WTC11 (cell line): ENCODE data around the gene KCNG4. TPM values are rescaled to one million over a fixed set of nuclear protein-coding genes. Genes with fewer than 3 reads are reported as not detected.

ENCODE experiments used
- ATAC-seq: fragments of 200-7000 bp; cut with Tn5 transposase; 2 replicates; pipeline ENCODE4 v1.10.0; 2021; ENCODE audit warnings: mild to moderate bottlenecking, moderate library complexity
- CTCF ChIA-PET: fragments of 300-600 bp; sonication (Branson Sonifier 250); formaldehyde crosslinking; loops from one replicate; lab custom pipeline; 2021; ENCODE audit warnings: antibody characterized with exemption; lab: Charles Lee
- POLR2A ChIA-PET: fragments of 350-600 bp; sonication (Branson Sonifier 250); formaldehyde crosslinking; loops from one replicate; lab custom pipeline; 2021; ENCODE audit warnings: antibody characterized with exemption; lab: Charles Lee
- DNase-seq: peaks from one replicate; pipeline ENCODE4 v3.0.0; 2021; ENCODE audit warnings: low spot score
- H3K27ac Mint-ChIP-seq: 2 replicates; pipeline ENCODE4 v1.8.0; 2021; ENCODE audit warnings: mixed read lengths
- H3K27me3 Mint-ChIP-seq: 2 replicates; pipeline ENCODE4 v1.8.0; 2021; ENCODE audit warnings: low read depth, mild to moderate bottlenecking, moderate library complexity, mixed read lengths
- H3K36me3 Mint-ChIP-seq: 2 replicates; pipeline ENCODE4 v1.8.0; 2021; ENCODE audit warnings: mixed read lengths
- H3K4me1 Mint-ChIP-seq: 2 replicates; pipeline ENCODE4 v1.8.0; 2022; ENCODE audit warnings: mixed read lengths
- H3K4me3 Mint-ChIP-seq: 2 replicates; pipeline ENCODE4 v1.8.0; 2021; ENCODE audit warnings: mild to moderate bottlenecking, moderate library complexity, mixed read lengths
- H3K9me3 Mint-ChIP-seq: 2 replicates; pipeline ENCODE4 v1.8.0; 2021; ENCODE audit warnings: mixed read lengths
- AR ChIP-seq: fragments of 250-450 bp; sonication (Bioruptor Pico); IDR thresholded peaks from 2 replicates; pipeline ENCODE4 v1.9.0; 2021; ENCODE audit warnings: mild to moderate bottlenecking
- ATF1 ChIP-seq: sonication (generic); formaldehyde crosslinking; IDR thresholded peaks from 2 replicates; pipeline ENCODE4 v1.8.1; 2023; ENCODE audit warnings: mild to moderate bottlenecking, moderate library complexity, missing genetic modification reagents
- ATF3 ChIP-seq: sonication (generic); formaldehyde crosslinking; conservative IDR thresholded peaks from 2 replicates; pipeline ENCODE4 v1.8.1; 2022; ENCODE audit warnings: mild to moderate bottlenecking, missing genetic modification reagents
- ERG ChIP-seq: fragments of 250-450 bp; sonication (Bioruptor Pico); IDR thresholded peaks from 2 replicates; pipeline ENCODE4 v1.8.0; 2021; ENCODE audit warnings: mild to moderate bottlenecking
- ESRRA ChIP-seq: sonication (generic); formaldehyde crosslinking; IDR thresholded peaks from 2 replicates; pipeline ENCODE4 v1.8.1; 2022; ENCODE audit warnings: mild to moderate bottlenecking, missing genetic modification reagents, borderline replicate concordance
- HMGXB4 ChIP-seq: sonication (generic); formaldehyde crosslinking; IDR thresholded peaks from 2 replicates; pipeline ENCODE4 v1.8.1; 2023; ENCODE audit warnings: mild to moderate bottlenecking, moderate library complexity, missing genetic modification reagents
- JAZF1 ChIP-seq: fragments of 250-450 bp; sonication (Bioruptor Pico); IDR thresholded peaks from 2 replicates; pipeline ENCODE4 v1.9.0; 2021; ENCODE audit warnings: moderate library complexity, mild to moderate bottlenecking, inconsistent platforms
- NFE2L1 ChIP-seq: sonication (generic); formaldehyde crosslinking; IDR thresholded peaks from 2 replicates; pipeline ENCODE4 v1.8.1; 2023; ENCODE audit warnings: missing genetic modification reagents
- TCF7 ChIP-seq: sonication (generic); formaldehyde crosslinking; IDR thresholded peaks from 2 replicates; pipeline ENCODE4 v1.8.0; 2022; ENCODE audit warnings: mild to moderate bottlenecking, low read depth, missing genetic modification reagents, moderate library complexity
- TEAD4 ChIP-seq: sonication (generic); formaldehyde crosslinking; IDR thresholded peaks from 2 replicates; pipeline ENCODE4 v1.8.0; 2022; ENCODE audit warnings: mild to moderate bottlenecking, missing genetic modification reagents
- ZBTB21 ChIP-seq: sonication (generic); formaldehyde crosslinking; IDR thresholded peaks from 2 replicates; pipeline ENCODE4 v1.8.1; 2023; ENCODE audit warnings: mild to moderate bottlenecking, missing genetic modification reagents, borderline replicate concordance
- ZNF396 ChIP-seq: fragments of 250-450 bp; sonication (Bioruptor Pico); IDR thresholded peaks from 2 replicates; pipeline ENCODE4 v1.8.0; 2021; ENCODE audit warnings: mild to moderate bottlenecking, moderate library complexity, borderline replicate concordance
- ZNF416 ChIP-seq: fragments of 250-450 bp; sonication (Bioruptor Pico); IDR thresholded peaks from 2 replicates; pipeline ENCODE4 v1.9.0; 2021; ENCODE audit warnings: mild to moderate bottlenecking, inconsistent platforms
- ZNF423 ChIP-seq: fragments of 250-450 bp; sonication (Bioruptor Pico); IDR thresholded peaks from 2 replicates; pipeline ENCODE4 v2.1.2; 2022; ENCODE audit warnings: mild to moderate bottlenecking, moderate library complexity
- ZNF671 ChIP-seq: fragments of 250-450 bp; sonication (Bioruptor Pico); IDR thresholded peaks from 2 replicates; pipeline ENCODE4 v1.8.0; 2021; ENCODE audit warnings: mild to moderate bottlenecking
- total RNA-seq: library from RNA; stranded (reverse); gene quantifications from 3 replicates; pipeline ENCODE4 v1.2.3, GENCODE V29; 2021
- TF ChIP-seq, protein P1 (sequence below): fragments of 250-450 bp; sonication (Bioruptor Pico); IDR thresholded peaks from 2 replicates; pipeline ENCODE4 v1.9.0; 2021; ENCODE audit warnings: mild to moderate bottlenecking
- TF ChIP-seq, protein P2 (sequence below): sonication (generic); formaldehyde crosslinking; IDR thresholded peaks from 2 replicates; pipeline ENCODE4 v1.8.0; 2022; ENCODE audit warnings: mild to moderate bottlenecking, missing genetic modification reagents
- TF ChIP-seq, protein P3 (sequence below): sonication (generic); formaldehyde crosslinking; IDR thresholded peaks from 2 replicates; pipeline ENCODE4 v1.8.0; 2023; ENCODE audit warnings: missing genetic modification reagents

Gene KCNG4
- total RNA-seq, 1 experiment from 2014 or later, result not detected

DNA sequence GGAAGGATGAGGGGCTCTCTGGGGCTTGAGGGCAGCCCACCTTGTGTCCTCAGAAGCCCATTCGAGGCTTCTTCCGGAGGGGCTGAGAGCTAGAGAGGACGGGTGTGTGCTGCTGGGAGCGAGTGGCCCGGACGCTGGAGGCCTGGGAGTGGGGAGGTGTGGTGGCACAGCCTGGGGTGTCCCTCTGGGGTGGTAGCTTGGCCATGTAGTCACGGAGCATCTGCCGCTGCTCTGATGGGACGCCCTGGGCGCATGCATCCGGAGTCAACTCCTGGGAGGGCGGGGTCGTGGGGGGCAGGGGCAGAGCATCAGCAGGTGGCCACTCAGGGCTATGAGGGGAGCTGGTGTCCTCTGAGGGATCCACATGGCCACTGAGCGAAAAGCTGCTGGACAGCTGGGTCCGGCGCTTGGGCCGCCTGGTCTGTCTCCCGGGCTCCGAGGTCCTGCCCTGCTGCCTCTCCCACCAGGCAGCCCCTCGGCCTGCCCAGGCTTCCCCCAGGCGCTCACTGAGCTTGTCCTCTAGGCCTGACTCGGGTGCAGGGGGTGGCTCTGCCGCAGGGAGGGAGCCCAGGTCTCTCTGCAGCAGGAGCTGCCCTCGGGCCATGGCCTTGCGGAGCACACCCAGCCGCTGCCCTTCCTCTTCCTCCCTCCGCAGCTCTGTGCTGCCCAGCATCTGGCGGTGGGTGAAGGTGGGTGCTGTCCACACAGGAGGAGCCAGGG is 60.8 kb downstream of the KCNG4 start (continued):
- TF ChIP-seq AR (CRISPR knock-in tag) (no peak), TEAD4 (CRISPR knock-in tag) (no peak), ERG (CRISPR knock-in tag) (no peak), JAZF1 (no peak), ZNF416 (CRISPR knock-in tag) (no peak), ZNF671 (no peak), ZBTB21 (no peak), ZNF423 (CRISPR knock-in tag) (no peak), ESRRA (no peak), ZNF396 (CRISPR knock-in tag) (no peak)
- TF ChIP-seq, protein P1, sequence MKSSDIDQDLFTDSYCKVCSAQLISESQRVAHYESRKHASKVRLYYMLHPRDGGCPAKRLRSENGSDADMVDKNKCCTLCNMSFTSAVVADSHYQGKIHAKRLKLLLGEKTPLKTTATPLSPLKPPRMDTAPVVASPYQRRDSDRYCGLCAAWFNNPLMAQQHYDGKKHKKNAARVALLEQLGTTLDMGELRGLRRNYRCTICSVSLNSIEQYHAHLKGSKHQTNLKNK (CRISPR knock-in tag), result no peak

- H3K9me3 Mint-ChIP-seq, result no peaks in the 10 kb centered on the region
- no peaks in the 10 kb centered on the region for H3K27me3 Mint-ChIP-seq
- TF ChIP-seq, protein P2, sequence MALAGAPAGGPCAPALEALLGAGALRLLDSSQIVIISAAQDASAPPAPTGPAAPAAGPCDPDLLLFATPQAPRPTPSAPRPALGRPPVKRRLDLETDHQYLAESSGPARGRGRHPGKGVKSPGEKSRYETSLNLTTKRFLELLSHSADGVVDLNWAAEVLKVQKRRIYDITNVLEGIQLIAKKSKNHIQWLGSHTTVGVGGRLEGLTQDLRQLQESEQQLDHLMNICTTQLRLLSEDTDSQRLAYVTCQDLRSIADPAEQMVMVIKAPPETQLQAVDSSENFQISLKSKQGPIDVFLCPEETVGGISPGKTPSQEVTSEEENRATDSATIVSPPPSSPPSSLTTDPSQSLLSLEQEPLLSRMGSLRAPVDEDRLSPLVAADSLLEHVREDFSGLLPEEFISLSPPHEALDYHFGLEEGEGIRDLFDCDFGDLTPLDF, result no peak
- no peak for TF ChIP-seq TEAD4 (CRISPR knock-in tag)
- no peak for TF ChIP-seq ATF1 (CRISPR knock-in tag)
- TF ChIP-seq ATF3 (CRISPR knock-in tag), result no peak
- TF ChIP-seq NFE2L1, result no peak
- TF ChIP-seq, protein P3, sequence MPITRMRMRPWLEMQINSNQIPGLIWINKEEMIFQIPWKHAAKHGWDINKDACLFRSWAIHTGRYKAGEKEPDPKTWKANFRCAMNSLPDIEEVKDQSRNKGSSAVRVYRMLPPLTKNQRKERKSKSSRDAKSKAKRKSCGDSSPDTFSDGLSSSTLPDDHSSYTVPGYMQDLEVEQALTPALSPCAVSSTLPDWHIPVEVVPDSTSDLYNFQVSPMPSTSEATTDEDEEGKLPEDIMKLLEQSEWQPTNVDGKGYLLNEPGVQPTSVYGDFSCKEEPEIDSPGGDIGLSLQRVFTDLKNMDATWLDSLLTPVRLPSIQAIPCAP (CRISPR knock-in tag), result no peak
- TF ChIP-seq TCF7, result no peak
- TF ChIP-seq HMGXB4 (CRISPR knock-in tag), result no peak
- TF ChIP-seq ESRRA, result no peak
- POLR2A ChIA-PET, result no interaction called here
- CTCF ChIA-PET, result interaction anchor here (1.0 to 4.5 kb wide), 2 partner anchors 9 to 11 kb away, joined by 3 to 51 read pairs; partner anchors contain the start of gene TAF1C
- ATAC-seq (no peak), DNase-seq (no peak)
- H3K27ac Mint-ChIP-seq, result no peak overlapping the region
- H3K36me3 Mint-ChIP-seq, result peaks cover 20% of the 10 kb centered on the region; the same call in 1 of the 2 replicates
- H3K4me3 Mint-ChIP-seq, result no peak overlapping the region
- no peaks in the 10 kb centered on the region for H3K4me1 Mint-ChIP-seq
Measured at GRCh38 chr16:84178146-84178765, 61.6 kb downstream of the KCNG4 start.
